HT-29 (cell line): Measurements from ENCODE around the gene CA10. TPM values are rescaled to one million over a fixed set of nuclear protein-coding genes. Genes with fewer than 3 reads are reported as not detected.

Experiments
- DNase-seq: peaks from one replicate; pipeline ENCODE4 v3.0.0-alpha.2; 2015; ENCODE audit warnings: low spot score
- total RNA-seq: library from RNA; depleted of rRNA; stranded (reverse); fragments of >200 nt; shearing (Covaris generic); gene quantifications from 2 replicates; pipeline ENCODE4 v1.2.3, GENCODE V29; 2014

Gene CA10
- total RNA-seq, 1 experiment from 2014 or later = not detected

DNA sequence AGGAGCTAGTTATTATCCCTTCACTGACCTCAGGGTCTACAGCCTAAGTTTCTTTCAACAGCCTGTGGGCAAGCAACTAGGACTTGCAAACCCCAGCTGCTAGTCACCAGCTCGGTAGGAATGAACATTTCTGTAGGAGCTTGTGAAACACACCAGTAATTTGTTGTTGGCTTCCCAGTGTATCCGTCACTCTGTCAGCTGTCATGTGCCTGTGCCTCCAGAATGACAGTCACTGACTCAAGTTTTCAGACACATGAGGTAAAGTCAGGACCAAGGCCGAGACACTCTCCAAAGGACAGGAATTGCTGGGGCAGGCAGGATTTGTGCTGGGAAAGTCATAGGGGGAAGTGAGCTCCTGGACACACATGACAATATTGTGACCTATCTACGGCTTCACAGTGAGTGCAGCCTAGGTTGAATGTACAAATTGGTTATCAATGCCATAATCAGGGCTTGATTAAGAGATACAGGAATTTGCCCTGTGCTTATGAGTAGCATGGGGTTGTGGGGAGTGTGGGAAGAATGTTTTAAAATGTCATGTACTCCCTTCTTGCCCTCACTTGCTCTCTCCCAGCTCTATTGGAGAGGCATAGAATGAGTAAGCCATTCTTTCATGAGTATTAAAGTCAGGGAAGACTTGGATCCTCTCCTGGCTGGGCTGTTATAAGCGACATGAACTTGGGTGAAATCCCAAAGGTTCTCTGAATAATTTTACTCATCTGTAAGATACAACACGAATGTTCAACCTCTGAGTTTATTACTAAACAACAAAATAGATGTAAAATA lies 506.8 kb downstream of the CA10 start:
- no peak for DNase-seq

DNA sequence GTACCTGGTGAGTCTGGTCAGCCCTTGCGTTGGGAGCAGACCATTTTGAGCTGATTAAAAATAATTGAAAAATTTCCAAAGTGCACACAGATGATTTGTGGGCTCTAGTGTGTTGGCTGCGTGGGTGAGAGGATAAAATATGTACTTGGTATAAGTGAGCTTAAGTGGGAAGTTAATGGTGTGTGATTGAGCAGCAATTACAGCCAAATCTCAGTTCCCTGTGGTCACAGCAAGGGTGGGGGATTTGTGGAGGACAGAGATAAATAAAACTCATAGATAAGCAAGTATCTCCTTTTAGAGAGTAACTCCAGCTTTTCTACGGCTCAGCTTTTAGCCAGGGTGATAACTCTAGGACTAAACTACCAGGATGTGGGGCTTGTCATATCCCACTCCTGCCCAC lies 507.7 kb downstream of the CA10 start:
- no peak for DNase-seq

DNA sequence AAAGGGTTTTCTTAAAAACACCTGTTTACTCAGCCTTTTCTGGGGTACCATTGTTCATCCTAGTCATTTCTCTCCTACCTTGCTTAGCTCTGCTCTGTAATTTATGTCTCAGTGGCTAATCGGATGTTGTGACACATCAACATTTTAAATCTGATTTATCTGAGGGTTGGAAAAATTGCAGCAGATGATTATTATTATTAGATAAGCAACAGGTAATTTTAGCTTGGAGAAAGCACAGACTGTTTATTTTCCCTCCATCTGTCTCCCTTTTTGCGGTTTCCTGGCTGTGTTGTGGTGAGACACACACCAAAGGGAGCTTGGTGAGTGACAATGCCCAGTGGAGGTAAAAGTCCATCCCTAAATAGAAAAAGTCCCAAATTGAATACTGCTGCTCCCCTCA lies 508.3 kb downstream of the CA10 start:
- DNase-seq = no peak

DNA sequence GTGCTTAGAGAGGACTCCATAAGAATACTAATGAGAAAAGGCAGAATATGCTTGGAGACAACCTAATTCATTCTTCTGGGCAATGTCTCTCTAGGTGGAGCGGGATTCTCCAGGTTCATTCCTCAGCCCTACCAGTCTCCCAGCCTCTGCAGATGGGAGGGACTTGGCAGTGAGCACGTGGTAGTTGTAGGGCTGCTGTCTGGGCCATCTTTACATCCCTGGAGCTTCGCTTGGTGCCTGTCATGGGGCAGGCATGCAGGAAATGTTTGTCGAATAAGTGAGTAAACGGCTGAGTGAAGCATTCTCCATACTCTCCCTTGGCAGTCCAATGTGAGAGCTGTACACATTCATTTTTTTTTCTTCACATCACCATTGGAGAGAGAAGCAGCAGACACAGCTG lies 510.7 kb downstream of the CA10 start:
- DNase-seq = no peak

DNA sequence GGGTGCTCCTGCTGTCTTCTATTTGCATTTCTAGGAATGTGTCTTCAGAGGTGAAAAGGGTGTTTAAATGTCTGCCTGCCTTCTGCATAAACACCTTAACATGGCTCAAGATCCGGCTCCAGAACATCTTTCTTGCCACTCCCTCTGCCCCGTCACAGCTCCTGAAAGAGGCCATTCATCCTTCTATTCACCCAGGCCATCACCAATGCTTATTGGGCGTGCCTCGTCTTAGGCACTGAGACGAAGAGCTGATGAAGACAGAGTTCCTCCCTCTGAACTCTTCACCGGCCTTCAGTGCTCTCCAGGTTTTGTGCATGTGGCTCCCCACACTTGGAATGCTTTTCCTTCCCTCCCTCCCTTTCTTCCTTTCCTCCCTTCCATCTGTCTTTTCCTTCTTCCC lies 511.4 kb downstream of the CA10 start:
- DNase-seq = no peak

DNA sequence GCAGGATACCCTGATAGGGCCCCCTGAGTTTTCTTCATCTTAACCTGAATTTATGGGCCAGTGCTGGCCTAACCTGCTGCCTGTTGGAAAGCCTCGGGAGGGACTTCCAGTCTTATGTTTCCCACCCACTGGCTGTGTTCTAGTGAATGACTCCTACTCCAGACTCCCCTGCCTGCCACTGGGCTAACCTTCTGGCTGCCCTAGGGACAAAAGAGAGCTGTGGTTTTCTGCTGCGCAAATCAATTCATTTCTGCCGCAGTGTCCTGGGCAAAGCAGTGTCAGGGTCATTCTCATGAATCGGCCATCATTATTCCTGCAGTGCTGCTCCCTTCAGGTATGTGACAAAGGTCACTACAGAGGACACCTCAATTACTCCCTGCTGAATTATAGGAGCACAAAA lies 512.0 kb downstream of the CA10 start:
- no peak for DNase-seq

DNA sequence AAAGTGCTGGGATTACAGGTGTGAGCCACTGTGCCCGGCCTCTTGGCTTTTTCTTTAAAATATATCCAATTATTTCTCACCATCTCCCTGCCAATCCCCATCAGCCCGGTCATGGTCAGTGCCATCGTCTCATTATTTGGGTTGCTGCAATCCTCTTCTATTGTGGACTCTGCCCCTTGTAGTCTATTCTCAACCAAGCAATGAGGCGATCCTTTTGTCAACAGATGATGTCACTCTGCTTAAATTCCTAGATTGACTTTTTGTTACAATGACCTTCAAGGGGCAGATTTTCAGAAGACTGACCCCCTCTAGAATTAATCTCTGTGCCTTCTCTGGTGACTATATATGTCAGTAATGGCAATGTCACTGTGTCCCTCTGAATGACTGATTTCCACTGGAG lies 513.5 kb downstream of the CA10 start:
- DNase-seq = no peak

DNA sequence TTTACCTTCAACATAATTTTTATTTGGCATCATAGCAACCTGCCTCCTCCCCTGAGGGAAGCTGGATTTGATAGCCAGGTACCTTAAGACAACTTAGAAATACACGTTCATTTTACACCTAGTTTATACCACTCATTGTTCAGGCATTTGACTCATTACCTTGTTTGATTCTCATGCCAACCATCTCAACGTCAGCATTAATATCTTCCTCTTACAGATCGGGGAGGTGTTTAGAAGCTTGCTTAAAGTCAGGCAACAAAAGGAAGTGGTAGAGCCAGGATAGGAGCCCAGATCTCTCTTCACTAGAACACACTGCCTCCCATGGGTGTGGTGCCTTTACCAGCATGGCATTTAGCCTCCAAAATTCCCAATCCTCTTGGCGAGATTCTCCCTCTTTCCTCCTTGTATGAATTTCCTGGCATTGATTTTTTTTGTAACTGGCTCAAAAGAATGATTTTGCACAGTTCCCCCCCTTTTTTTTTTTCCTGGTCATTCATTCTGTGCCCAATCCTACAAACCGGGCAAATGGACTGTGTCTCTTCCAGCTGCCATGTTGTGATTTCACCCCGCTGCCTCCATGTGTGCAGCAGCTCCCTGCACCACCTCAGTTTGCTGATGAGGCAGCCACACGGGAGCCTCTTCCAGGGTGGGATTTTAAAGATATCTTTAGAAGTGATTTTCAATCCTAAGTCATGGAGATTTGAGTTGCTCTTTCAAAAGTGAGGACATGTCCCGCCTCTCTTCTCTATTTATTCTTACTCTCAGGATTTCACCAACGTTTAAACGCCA lies 514.6 kb downstream of the CA10 start:
- DNase-seq = no peak

DNA sequence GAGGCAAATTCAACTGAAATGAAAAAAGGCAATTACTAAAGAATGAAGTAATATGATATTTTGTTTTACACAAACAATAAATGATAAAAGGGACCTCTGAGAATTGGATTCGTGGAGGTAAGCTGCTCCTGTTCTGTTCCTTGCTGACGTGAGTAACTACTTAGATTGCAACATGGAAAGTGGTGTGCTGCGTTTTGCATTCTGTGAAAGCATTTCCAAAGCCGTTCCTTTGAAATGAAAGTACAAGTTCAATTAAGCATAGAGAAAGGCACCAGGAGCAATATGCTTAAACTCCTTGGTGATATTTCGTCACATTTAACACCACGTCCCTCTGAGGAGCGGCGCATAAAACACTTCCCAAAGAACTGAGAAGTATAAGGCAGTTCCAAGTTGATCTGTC lies 516.5 kb downstream of the CA10 start:
- DNase-seq = no peak

DNA sequence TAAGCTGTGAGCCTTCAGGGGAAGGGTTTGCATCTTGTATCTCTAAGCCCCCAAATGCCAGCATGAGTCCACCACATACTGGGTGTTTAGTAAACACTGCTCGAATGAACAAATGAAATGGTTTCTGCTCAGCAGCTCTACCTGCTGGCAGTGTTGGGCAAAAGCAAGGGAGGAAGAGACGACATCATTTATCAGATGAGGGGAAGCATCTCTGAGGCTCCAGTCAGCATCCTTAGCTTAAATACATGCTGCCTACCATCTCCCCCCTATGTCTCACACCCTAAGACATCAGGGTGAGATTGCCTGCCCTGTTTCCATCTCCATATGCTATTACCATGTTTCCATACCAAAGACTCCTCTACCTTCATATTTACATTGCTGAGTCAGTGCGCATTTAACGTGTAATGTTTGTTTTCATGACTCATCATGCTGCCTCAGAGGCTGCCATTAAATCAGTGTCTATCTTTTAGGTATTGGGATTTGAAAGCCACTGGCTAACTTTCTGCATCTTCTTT lies 518.3 kb downstream of the CA10 start:
- peak; percentile 44 for DNase-seq

DNA sequence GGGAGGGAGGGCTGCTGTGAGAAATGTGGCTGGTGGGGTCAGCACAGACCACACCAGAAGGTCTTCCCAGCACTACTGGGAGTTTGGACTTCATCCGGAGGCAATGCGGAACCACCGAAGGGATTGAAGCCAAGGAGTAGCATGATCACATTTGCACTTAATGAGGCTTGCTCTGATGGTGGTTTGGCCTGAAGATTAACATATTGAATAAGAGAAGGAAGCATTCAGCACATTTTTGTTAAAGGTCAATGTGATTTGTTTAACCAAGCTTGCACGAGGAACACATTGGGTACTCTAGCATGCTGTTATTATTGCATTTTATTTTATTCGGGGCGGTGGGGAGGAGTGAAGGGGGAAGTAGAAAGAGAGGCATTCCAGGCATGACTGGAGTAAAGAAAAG lies 519.5 kb downstream of the CA10 start:
- no peak for DNase-seq

DNA sequence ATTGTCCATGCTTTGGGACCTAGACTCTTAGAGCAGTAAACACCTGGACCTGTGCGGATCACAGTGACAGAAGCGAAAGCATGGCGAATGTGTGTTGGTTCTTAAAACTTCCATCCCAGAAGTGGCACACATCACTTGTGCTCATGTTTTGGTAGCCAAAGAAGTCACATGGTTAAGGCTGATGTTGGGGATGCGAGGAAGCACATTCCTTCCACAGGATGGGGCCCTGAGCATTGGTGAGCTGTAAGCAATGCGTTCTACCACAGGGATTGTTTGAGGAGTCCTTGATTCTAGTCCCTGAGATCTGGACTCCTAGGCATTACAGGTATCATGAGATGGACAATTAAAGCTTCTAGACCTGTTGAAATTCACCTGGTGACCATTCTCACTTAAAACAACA lies 522.2 kb downstream of the CA10 start:
- peak; percentile 6 for DNase-seq

DNA sequence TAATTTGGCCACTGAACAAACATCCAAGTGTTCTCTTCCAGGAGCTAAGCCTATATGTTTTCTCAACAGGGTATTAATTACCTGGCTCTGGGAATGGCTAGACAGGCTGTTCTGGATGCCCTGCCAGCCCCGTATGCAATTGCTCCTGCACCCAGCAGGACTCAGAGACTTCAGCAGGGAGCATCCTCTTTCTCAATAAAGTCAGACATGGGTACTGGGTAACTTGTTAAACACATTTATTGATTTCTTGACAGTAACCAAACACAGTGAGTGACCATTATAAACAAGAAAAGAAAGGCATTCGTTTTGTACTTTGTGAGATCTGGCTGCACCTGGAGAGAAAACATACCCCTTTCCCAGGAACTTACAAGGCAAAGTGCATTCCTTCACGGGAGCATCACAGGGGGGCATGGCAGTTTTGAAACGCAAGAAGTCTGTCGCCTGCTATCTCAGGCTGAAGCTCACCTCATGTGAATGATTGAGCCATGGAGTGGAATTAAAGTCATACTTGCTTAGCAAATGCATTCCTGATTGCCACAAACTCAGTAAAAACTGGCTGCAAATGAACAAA lies 528.3 kb downstream of the CA10 start:
- no peak for DNase-seq

DNA sequence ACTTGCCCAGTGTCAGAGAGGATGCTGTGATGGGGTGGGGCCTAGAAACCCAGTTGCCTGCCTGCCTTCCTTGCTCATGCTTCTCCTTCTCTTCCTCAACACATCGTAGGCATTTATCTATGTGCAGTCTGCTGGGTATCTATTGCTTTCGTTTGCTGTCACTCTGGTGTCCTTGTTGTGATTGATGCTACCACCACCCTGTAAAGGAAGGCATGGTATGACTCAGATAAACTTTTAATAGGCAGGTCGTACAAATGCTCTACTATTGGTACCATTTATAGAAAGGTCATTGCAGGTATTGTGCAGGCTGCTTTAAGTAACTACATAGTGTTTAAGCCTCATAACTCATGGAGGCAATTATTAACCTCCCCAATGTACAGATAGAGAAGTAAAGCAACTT lies 529.3 kb downstream of the CA10 start:
- DNase-seq = no peak

DNA sequence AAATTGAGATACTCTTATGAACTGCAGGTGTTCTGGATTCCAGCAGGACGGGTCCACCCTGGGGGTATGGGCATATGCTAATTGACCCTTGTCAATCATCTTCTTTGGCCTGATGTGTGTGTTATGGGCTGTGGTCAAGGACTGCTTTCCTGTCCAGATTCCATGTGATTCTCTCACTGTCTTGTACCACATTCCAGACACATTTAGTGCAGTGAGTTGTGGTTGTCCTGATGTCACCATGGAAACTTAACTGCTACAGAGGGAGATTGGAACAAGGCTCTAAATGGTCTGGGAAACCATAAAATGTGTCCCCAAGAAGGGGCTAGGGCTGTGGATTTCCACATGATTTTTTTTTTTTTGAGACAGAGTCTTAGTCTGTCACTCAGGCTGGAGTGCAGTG lies 530.7 kb downstream of the CA10 start:
- no peak for DNase-seq

DNA sequence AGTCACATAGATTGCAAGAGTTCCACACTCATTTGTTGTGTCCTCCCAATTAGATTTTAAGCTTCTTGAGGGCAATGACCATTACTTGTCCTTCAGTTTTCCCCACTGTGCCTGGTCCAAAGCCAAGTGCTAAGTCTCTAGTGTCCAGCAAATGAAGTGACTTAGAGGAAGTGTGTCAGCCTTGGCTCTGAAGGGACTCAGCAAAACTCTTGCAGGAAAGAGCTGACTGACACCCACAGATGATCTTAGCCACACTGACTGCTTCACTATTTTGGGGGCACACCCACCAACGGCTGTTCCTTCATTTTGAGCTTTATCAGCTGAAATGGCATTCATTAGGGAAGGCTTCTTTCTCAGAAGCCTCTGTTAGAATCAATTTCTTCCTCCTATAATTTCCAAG lies 540.0 kb downstream of the CA10 start:
- no peak for DNase-seq

DNA sequence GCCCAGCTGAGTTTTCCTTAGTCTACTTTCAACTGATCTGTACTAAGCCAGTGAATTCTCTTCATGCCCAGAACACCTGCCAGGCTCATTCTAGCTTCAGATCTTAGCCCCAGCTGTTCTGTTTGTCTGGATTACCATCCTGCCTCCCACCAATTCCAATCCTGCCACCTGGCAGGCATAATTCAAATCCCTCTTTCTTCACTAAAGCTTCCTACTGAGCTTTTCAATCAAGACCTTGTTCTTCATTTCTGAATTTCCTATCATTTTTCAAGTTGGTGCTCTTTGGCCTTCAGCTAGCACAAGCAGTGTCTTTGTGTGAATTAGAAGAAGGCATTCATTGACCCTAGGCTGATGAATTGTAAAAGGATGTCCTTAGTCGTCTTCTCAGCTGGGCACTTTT lies 540.5 kb downstream of the CA10 start:
- DNase-seq = no peak

DNA sequence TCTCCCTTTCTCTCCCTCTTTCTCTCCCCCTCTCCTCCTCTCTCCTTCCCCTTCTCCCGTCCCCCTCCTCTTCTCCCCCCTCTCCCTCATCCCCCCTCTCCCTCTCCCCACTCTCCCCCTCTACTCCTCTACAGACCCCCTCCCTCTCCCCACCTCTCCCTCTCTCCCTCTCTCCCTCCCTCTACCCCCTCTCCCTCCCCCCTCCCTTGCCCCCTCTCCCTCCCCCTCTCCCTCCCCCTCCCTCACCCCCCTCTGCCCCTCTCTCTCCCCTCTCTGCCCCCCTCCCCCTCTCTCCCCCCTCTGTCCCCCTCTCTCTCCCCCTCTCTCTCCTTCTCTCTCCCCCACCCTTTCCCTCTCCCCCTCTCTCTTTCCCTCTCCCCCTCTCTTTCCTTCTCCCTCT lies 545.3 kb downstream of the CA10 start:
- no peak for DNase-seq

DNA sequence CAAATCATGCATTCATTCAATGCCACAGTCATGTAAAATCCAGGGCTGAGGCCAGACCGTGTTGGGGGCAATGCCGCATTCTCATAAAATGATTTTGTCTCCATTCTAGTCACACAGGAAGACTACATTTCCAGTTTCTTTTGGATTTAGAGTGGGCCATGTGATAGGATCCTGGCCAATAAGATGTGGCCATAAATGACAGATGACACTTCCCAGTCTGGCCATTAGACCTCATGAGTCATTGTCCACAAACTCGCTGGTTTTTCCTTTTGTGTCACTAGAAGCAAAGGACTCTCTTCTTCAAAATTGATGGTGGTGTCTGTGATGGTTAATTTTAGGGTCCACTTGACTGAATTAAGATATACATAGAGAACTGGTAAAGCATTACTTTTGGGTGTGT lies 545.8 kb downstream of the CA10 start:
- DNase-seq = no peak

DNA sequence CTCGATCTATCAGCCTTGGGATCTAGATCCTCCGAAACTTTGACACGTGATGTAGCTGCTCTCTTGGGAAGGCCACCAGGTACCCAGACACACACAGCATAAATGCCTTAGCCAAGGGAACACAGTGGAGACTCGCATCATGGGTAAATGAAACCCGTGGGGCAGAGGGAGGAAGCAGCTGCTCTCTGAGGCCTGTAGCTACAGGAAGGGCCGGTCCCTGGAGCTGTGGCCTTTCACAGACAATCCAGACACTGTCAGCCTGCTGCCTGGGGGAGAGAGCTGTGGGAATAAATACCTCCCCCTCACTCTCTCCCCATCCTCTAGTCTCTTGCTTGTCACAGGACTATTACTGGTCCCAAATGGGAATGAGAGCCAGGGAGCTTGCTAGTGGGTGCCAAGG lies 546.9 kb downstream of the CA10 start:
- no peak for DNase-seq

DNA sequence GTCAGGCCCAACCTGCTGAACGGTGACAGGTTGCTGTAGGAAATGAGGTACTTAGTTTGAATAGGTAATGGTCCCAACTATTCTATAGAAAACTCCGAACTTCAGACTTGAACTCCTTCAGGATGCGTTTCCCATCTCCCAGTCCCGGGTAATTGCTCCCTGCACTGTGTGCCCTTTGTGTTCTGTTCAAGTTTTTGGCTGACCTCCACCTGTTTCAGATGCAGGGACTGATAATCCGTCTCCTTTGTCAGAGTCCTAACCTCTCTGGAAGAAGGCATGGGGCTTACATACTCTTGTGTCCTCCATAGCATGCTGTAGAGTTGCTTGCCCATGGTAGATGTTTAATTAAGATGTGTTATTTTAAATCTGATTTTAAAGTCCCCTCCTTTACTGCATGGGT lies 547.7 kb downstream of the CA10 start:
- no peak for DNase-seq

DNA sequence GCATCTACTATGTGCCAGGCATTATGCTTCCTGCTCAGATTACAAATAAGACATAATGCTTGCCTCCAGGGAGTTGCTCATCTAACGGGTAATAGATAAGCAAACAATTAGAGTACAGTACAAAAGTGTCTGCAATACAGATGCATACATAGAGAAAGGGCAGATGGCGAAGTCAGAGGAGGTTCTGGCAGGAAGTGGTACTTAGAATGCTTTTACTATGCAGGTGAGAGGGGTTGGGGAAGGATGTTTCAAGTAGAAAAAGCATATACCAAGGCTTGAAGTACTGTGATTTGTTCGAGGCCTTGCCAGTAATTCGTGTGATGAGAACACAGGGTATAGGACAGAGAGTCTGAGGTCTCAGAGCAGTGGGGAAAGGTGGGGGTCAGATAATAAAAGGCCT lies 548.4 kb downstream of the CA10 start:
- DNase-seq = no peak
